OCI-LY1 (cell line): ENCODE data around the gene PCDHB10.
"Not testable (repeated sequence)": the region's sequence is repeated elsewhere in the genome, so short reads cannot be mapped to it uniquely, and the experiment has no call there.

ENCODE experiments used
- CTCF ChIP-seq: fragments of 200-600 bp; sonication (generic), shearing (Covaris generic); IDR thresholded peaks from 2 replicates; pipeline ENCODE4 v1.5.1; 2017; ENCODE audit warnings: mild to moderate bottlenecking, antibody characterized with exemption, low read length, moderate library complexity, mixed read lengths
- EZH2 ChIP-seq: fragments of 200-600 bp; sonication (generic), shearing (Covaris generic); IDR thresholded peaks from 2 replicates; pipeline ENCODE4 v1.8.0; 2017; ENCODE audit warnings: borderline replicate concordance, mixed run types, mild to moderate bottlenecking, antibody characterized with exemption, low read length, moderate library complexity, mixed read lengths

GRCh38 chr5:141194332-141194731, 2.2 kb downstream of the PCDHB10 start:
- not testable (repeated sequence) for TF ChIP-seq CTCF, EZH2
